Activated CD4-positive, alpha-beta T cell treated with anti-CD3 and anti-CD28 coated beads for 24 hours (primary cell): ENCODE results near the gene ING3.
"Not testable (repeated sequence)": the region's sequence is repeated elsewhere in the genome, so short reads cannot be mapped to it uniquely, and the experiment has no call there.

Source experiments
- DNase-seq, 2 donors: peaks; one replicate each; pipeline ENCODE4 v3.0.0-alpha.2; 2020; ENCODE audit warnings: low read depth in 2 of 2

The ING3 gene

GRCh38 chr7:120951309-120951699, 727 bp downstream of the ING3 start:
- DNase-seq, result no peak

GRCh38 chr7:120951826-120952225, 1.2 kb downstream of the ING3 start:
- no peak for DNase-seq

- no peak for DNase-seq
These were observed 5.1 kb downstream of the ING3 start for GRCh38 chr7:120955577-120956149.

GRCh38 chr7:120959929-120960484, 9.4 kb downstream of the ING3 start:
- DNase-seq, result no peak

- DNase-seq, result no peak
These were observed 10.1 kb downstream of the ING3 start for GRCh38 chr7:120960714-120961113.

- DNase-seq, result no peak
These were observed 11.1 kb downstream of the ING3 start for GRCh38 chr7:120961638-120962173.

GRCh38 chr7:120964088-120964487, 13.5 kb downstream of the ING3 start:
- no peak for DNase-seq

GRCh38 chr7:120966961-120967360, 16.4 kb downstream of the ING3 start:
- no peak for DNase-seq

- no peak for DNase-seq
These were observed 23.3 kb downstream of the ING3 start for GRCh38 chr7:120973849-120974248.

GRCh38 chr7:120979765-120980499, 29.4 kb downstream of the ING3 start:
- no peak for DNase-seq

GRCh38 chr7:120981117-120981516, 30.5 kb downstream of the ING3 start:
- DNase-seq, result no peak

GRCh38 chr7:120981888-120982615, 31.5 kb downstream of the ING3 start:
- DNase-seq, result no peak

- DNase-seq, result not testable (repeated sequence)
These were observed 33.0 kb downstream of the ING3 start for GRCh38 chr7:120983592-120983991.

GRCh38 chr7:120984406-120984805, 33.8 kb downstream of the ING3 start:
- DNase-seq, result no peak

GRCh38 chr7:120985130-120985758, 34.7 kb downstream of the ING3 start:
- DNase-seq, result no peak

GRCh38 chr7:120985839-120986238, 35.3 kb downstream of the ING3 start:
- DNase-seq, result no peak

GRCh38 chr7:120986650-120987049, 36.1 kb downstream of the ING3 start:
- no peak for DNase-seq

GRCh38 chr7:120987280-120987679, 36.7 kb downstream of the ING3 start:
- no peak for DNase-seq

- DNase-seq, result peak; percentile 68 to 73
These were observed 37.4 kb downstream of the ING3 start for GRCh38 chr7:120987683-120988590.

GRCh38 chr7:120988591-120989256, 38.1 kb downstream of the ING3 start, which contains the start of gene CPED1:
CPED1 (plus strand) TSS chr7:120988711; CDS start chr7:120989622, 911 bp downstream.
- DNase-seq, result peak in 1 of 2 donors; percentile 10
